Stimulated activated naive CD8-positive, alpha-beta T cell treated with anti-CD3 and anti-CD28 coated beads, Interleukin-15, amount 100 ng/mL, for 72 hours (primary cell): ENCODE results near the gene PRDM7.

Source experiments
- ATAC-seq: fragments of 150-1000 bp; cut with Tn5 transposase; 2 replicates; pipeline ENCODE4 v1.10.0; 2021; ENCODE audit warnings: mild to moderate bottlenecking, moderate library complexity
- DNase-seq, 2 donors: peaks; one replicate each; pipeline ENCODE4 v3.0.0; 2021 to 2022
- H3K27ac Mint-ChIP-seq, 2 donors: one replicate each; pipeline ENCODE4 v1.8.0; 2022; ENCODE audit warnings: mild to moderate bottlenecking in 2 of 2, mixed read lengths in 2 of 2, moderate library complexity in 2 of 2
- H3K27me3 Mint-ChIP-seq: one replicate; pipeline ENCODE4 v1.8.0; 2022; ENCODE audit warnings: mixed read lengths
- H3K4me1 Mint-ChIP-seq: one replicate; pipeline ENCODE4 v1.8.0; 2022; ENCODE audit warnings: mild to moderate bottlenecking, mixed read lengths
- H3K4me3 Mint-ChIP-seq, 2 donors: one replicate each; pipeline ENCODE4 v1.8.0; 2022; ENCODE audit warnings: mild to moderate bottlenecking in 2 of 2, mixed read lengths in 2 of 2, moderate library complexity in 1 of 2
- H3K9me3 Mint-ChIP-seq, 2 donors: one replicate each; pipeline ENCODE4 v1.8.0; 2022; ENCODE audit warnings: mixed read lengths in 2 of 2

The PRDM7 gene

DNA sequence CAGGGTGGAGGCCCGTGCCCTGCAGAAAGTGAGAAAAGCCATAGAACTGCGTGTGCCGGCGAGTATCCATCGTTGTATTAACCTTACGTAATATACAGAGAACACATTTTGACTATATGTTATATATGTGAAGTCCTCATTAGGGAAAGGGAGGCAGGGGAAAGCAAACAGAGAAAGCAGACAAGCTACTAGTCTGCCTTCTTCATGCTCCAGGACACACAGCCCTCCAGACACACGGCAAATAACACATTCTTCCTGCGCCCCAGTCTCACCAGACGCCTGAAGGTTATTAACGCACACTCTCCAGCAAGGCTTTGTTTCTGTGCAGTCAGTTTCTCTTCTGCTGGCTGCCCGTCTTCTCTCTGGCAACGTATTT lies 28.8 kb downstream of the PRDM7 start:
- no peak for ATAC-seq
- H3K4me1 Mint-ChIP-seq = peaks cover 10% of the 10 kb centered on the region
- H3K27ac Mint-ChIP-seq = no peak overlapping the region
- H3K27me3 Mint-ChIP-seq = peaks cover 19% of the 10 kb centered on the region
- peak overlapping the region in 1 of 2 donors; percentile 57 for H3K4me3 Mint-ChIP-seq
- no peak for DNase-seq
- H3K9me3 Mint-ChIP-seq = peaks cover 5 to 6% of the 10 kb centered on the region in 2 donors

DNA sequence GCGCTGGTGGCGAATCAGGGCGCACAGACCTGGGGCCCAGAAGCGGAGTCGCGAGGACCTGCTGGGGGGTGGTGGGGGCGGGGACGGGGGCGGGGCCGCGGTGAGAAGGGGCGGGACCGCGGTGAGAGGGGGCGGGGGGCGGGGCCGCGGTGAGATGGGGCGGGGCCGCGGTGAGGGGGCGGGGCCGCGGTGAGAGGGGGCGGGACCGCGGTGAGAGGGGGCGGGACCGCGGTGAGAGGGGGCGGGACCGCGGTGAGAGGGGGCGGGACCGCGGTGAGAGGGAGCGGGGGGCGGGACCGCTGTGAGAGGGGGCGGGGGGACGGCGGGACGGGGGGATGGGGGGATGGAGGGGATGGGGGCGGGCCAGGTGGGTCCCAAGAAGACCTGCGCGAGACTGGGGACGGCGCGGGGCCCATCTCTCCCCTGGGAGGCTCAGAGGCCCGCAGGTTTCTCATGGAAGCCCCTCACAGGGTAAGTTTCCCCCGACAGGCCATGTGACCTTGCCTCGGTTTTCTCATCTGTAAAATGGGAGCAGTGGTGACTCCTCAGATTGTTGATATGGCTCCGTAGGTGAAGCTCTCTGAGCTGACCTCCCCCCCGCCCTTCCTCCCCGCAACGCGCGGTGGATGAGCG lies 29.3 kb downstream of the PRDM7 start:
- peaks cover 10% of the 10 kb centered on the region for H3K4me1 Mint-ChIP-seq
- peaks cover 0 to 1% of the 10 kb centered on the region in 2 donors for H3K9me3 Mint-ChIP-seq
- no peak overlapping the region for H3K27ac Mint-ChIP-seq
- DNase-seq (no peak), ATAC-seq (peak; percentile 43)
- H3K4me3 Mint-ChIP-seq = peak overlapping the region in 1 of 2 donors; percentile 57
- peaks cover 19% of the 10 kb centered on the region for H3K27me3 Mint-ChIP-seq

DNA sequence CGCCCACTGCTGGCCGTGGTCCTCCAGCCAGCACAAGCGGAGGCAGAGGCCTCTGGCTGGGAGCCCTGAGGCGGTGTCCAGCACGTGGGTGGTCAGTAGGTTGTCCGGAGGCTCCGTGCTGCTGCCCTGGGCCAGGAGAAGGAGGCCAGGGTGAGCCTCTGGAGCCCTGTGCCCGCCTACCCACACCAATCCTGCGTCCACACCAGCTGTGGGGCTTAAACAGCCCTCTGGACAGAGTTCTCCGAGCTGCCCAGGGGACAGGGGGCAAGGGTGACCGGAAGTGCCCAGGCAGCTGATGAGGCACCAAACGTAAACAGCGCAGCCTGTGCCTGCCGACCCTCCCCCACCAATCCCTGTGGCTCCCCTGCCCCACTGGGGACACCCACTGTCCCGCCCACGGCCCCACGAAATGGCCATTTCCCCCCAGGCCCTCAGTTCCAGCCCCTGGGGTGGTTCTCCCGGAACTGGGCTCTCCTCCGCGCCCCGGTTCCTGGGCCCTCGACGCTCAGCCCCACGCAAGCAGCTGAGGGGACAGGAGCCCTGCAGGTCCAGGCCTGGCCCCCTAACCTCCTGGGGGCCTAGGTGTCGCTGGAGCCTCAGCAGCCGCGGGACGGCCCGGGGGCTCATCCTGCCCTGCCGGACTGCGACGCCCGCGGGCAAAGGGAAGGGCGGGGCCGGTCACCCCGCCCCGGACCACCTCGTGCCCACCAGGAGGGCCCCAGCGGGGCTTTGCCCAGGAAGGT lies 30.0 kb downstream of the PRDM7 start:
- Mint-ChIP-seq H3K4me3 (peak overlapping the region in 1 of 2 donors; percentile 60), H3K27ac (no peak overlapping the region), H3K27me3 (peaks cover 19% of the 10 kb centered on the region), H3K9me3 (no peaks in the 10 kb centered on the region), H3K4me1 (peaks cover 10% of the 10 kb centered on the region)
- ATAC-seq = peak; percentile 23
- no peak for DNase-seq

DNA sequence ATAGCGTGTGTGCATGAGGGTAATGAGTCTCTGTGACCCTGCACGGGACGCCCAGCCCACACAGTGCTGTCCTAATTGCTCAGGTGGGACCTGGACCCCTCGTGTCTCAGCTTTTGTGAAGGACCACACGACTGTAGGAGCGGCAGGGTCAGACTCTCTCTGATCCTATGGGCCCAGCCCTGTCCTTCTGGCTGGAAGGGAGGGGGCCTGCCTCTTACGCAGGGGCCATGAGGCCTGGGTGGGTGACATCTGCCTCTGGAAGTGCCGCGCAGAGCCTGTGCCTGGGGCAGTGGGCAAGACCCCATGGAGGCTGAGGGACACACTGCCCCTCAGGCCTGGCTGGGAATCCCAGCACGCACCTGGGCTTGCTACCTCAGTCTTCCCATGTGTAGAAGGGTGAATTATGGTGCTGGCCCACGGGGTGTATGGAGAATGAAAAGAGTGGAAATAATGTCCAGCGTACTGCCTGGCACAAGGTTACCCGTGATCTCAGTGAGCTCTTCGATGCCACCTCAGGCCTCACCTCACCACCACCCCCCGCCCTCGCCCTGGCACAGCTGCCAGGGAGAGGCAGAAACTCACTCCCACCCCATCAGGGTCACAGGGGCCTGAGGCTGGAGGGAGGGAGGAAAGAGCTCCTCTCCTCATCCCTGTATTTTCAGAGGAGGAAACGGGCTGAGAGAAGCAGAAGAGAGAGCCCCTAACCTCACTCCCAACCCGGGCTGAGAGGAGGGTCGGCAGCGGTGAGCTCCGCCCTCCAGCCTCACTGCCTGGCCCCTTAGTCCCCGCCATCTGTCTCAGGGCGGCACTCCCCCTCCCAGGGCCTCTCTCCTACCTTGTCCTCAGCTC lies 30.8 kb downstream of the PRDM7 start:
- Mint-ChIP-seq H3K9me3 (no peaks in the 10 kb centered on the region), H3K27me3 (peaks cover 19% of the 10 kb centered on the region), H3K4me3 (peak overlapping the region; percentile 29 to 60), H3K4me1 (peaks cover 10% of the 10 kb centered on the region), H3K27ac (peak overlapping the region in 1 of 2 donors; percentile 67)
- no peak for DNase-seq
- ATAC-seq = peak; percentile 26

DNA sequence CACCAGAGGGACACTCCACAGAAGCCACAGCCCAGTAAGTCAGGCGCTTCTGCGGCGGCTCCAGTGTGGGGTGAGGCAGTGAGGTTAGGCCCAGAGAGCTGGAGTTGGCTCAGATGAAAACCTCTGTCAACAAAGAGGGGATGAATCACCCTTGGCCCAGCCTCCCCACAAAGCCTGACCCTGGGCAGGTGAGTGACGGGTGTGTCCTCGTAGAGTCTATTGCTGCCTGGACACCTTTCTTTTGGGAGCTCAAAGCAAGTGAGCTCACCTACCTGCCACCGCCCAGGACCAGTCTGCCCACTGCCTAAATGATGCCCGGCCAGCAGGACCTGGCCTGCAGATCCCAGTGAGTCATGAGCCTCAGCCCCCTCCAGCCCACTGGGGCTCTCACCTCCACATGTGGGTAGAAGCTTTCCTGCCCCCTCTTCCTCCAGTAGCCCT lies 33.0 kb downstream of the PRDM7 start:
- DNase-seq (no peak), ATAC-seq (no peak)
- H3K9me3 Mint-ChIP-seq = no peaks in the 10 kb centered on the region
- peaks cover 10% of the 10 kb centered on the region for H3K4me1 Mint-ChIP-seq
- H3K27ac Mint-ChIP-seq = no peak overlapping the region
- peaks cover 19% of the 10 kb centered on the region for H3K27me3 Mint-ChIP-seq
- no peak overlapping the region for H3K4me3 Mint-ChIP-seq

DNA sequence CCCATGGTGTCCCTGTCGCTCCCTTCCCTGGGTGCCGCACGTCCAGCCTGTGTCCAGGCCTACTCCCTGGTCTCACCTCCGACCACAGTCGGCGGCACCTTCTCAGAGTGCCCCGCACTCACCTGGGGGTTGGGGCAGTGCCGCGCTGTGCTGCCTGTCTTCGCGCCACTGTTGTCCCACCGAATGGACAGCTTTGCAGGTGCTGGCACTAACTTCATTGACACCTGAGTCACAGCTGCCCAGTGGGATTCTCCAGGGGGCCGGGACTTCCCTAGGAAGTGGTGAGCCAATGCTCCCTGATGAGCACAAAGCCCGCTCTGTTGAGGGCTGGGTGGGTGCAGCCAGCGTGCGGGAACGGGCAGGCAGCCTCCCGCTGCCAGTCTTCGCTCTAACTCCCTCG lies 33.6 kb downstream of the PRDM7 start:
- Mint-ChIP-seq H3K27ac (no peak overlapping the region), H3K27me3 (peaks cover 19% of the 10 kb centered on the region), H3K9me3 (no peaks in the 10 kb centered on the region), H3K4me1 (peaks cover 10% of the 10 kb centered on the region), H3K4me3 (no peak overlapping the region)
- ATAC-seq = no peak
- no peak for DNase-seq

DNA sequence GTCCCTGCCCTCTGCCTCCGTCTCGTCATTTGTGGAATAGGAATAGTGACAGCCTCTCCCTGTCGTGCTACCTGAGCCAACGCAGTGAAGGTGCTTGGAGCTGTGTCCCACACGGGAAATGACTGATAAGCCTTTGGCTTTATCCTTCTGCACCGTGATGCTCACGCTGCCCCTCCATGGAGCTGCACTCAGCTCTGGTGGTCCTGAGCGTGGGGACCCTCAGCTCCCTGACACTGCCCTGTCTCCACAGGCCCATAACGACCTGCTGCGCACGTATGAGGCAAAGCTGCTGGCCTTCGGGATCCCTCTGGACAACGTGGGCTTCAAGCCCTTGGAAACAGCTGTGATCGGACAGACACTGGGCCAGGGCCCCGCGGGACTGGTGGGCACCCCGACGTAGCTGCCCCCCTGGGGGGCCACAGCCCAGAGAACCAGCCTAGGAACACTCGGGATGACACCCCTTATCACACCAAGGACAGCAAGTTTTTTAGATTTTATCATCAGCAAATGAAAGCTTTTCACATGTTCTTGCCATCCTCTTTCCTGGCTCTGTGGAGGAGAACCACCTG lies 34.1 kb downstream of the PRDM7 start:
- H3K9me3 Mint-ChIP-seq = no peaks in the 10 kb centered on the region
- peaks cover 19% of the 10 kb centered on the region for H3K27me3 Mint-ChIP-seq
- no peak for DNase-seq

DNA sequence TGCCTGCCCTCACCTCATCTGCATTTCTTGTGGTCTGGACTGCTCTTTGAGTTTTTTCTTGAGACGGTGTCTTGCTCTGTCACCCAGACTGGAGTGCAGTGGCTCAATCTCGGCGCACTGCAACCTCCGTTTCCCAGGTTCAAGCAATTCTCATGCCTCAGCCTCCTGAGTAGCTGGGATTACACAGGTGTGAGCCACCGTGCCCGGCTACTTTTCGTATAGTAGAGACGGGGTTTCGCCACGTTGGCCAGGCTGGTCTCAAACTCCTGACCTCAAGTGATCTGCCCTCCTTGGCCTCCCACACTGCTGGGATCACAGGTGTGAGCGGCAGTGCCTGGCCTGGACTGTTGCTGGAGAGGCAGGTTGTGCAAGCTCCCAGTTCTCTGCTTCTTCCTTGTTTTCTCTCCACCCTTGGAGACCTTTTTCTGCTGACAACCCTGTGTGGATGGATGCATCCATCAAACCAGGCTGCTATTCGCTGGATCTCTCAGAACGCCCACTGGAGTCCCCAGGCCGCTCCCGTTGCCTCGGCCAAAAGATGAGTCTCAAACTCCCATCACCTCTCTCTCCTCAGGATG lies 35.1 kb downstream of the PRDM7 start:
- Mint-ChIP-seq H3K27me3 (peaks cover 18% of the 10 kb centered on the region), H3K9me3 (no peaks in the 10 kb centered on the region), H3K4me3 (no peak overlapping the region), H3K4me1 (peaks cover 9% of the 10 kb centered on the region), H3K27ac (no peak overlapping the region)
- no peak for ATAC-seq
- no peak for DNase-seq

More for the DNA sequence above, 34.1 kb downstream of the PRDM7 start:
- Mint-ChIP-seq H3K4me1 (peaks cover 10% of the 10 kb centered on the region), H3K4me3 (no peak overlapping the region), H3K27ac (no peak overlapping the region)
- no peak for ATAC-seq

DNA sequence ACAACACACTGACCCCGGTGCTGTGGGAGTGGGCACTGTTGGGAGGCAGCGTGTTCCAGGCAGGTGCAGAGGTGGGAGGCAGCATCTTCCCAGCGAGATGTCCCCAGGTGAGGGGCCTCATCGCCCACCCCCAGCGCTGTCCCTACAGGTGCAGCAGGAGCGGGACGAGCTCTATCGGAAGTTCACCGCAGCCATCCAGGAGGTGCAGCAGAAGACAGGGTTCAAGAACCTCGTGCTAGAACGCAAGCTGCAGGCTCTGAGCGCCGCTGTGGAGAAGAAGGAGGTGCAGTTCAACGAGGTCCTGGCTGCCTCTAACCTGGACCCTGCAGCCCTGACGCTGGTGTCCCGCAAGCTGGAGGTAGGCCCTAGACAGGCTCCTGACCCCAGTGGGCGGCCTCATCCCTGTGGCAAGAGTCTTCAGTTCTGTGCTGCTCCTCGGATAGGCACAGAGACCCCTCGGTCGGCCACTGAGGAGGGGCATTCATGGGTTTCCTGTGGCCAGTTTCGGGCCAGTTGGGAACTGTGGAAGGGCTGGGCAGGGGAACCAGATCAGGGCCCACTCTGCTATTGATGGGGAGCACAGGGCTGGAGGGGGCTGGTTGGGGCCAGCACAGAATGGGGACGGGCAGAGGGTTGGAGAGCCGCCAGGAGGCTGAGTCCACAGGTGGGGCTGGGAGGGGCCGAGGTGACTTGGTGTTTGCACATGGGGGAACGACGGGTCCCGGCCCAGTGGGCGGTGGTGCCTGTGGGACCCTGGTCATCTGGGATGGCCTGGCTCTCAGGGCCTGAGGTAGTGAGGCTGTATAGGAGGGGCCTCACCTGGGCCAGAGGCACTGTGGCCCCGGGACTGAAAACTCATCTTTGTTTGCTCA lies 36.7 kb downstream of the PRDM7 start:
- Mint-ChIP-seq H3K9me3 (no peaks in the 10 kb centered on the region), H3K27ac (no peak overlapping the region), H3K4me3 (no peak overlapping the region), H3K4me1 (no peaks in the 10 kb centered on the region), H3K27me3 (peaks cover 2% of the 10 kb centered on the region)
- DNase-seq = no peak
- ATAC-seq = no peak

DNA sequence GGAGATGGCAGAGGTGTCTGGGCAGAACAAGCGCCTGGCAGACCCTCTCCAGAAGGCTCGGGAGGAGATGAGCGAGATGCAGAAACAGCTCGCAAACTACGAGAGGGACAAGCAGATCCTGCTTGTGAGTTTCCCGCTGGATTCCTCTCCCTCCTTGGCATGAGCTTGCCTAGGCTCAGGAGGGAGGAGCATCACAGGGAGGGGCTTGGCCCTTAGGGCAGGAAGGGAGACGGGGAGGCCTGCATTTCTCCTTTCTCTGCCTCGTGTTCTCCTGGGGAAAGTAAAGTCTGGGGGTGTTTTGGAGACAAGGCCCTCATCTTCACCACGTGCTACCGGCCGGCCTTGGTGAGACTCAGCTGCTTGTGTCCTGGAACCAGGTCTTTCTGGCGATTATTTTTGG lies 39.9 kb downstream of the PRDM7 start:
- Mint-ChIP-seq H3K27ac (peak overlapping the region in 1 of 2 donors; percentile 22), H3K9me3 (peaks cover 0 to 2% of the 10 kb centered on the region in 2 donors), H3K4me1 (no peaks in the 10 kb centered on the region), H3K4me3 (no peak overlapping the region), H3K27me3 (no peaks in the 10 kb centered on the region)
- no peak for ATAC-seq
- no peak for DNase-seq

DNA sequence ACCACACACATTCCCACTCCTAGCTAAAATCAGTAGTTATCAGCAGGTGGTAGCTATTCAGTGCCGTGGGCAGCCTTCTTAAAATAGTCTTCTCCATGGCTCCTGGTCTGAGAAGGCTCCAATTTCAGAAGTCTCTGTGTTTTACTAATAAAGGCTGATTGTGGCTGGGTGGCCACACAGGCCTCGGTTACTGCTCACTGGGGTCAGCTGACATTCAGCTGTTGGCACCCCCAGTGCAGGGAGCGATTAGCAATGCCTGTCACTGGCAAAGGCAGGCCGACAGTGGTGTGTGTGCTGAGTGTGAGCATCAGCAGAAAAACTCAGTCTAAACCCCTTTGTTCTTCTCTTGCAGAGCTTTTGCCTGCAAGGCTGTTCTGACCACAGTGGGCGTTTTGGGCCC lies 41.2 kb downstream of the PRDM7 start:
- H3K9me3 Mint-ChIP-seq = peaks cover 6 to 12% of the 10 kb centered on the region in 2 donors
- no peaks in the 10 kb centered on the region for H3K27me3 Mint-ChIP-seq
- DNase-seq (no peak), ATAC-seq (no peak)
- H3K4me3 Mint-ChIP-seq = no peak overlapping the region
- peaks cover 5% of the 10 kb centered on the region for H3K4me1 Mint-ChIP-seq
- no peak overlapping the region for H3K27ac Mint-ChIP-seq

DNA sequence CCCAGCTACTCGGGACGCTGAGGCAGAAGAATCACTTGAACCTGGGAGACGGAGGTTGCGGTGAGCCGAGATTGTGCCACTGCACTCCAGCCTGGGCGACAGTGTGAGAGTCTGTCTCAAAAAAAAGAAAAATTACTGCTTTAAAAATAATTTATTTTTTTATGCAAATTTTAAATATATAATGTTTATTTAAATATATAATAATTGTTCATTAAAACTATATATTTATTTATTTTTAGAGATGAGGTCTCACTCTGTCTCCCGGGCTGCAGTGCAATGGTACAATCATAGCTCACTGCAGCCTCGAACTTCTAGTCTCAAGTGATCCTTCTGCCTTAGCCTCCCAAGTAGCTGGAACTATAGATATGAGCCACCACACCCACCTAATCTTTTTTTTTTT lies 42.6 kb downstream of the PRDM7 start:
- no peaks in the 10 kb centered on the region for H3K27me3 Mint-ChIP-seq
- no peak overlapping the region for H3K4me3 Mint-ChIP-seq
- H3K27ac Mint-ChIP-seq = no peak overlapping the region
- DNase-seq (no peak), ATAC-seq (no peak)
- peaks cover 6 to 12% of the 10 kb centered on the region in 2 donors for H3K9me3 Mint-ChIP-seq
- peaks cover 5% of the 10 kb centered on the region for H3K4me1 Mint-ChIP-seq

DNA sequence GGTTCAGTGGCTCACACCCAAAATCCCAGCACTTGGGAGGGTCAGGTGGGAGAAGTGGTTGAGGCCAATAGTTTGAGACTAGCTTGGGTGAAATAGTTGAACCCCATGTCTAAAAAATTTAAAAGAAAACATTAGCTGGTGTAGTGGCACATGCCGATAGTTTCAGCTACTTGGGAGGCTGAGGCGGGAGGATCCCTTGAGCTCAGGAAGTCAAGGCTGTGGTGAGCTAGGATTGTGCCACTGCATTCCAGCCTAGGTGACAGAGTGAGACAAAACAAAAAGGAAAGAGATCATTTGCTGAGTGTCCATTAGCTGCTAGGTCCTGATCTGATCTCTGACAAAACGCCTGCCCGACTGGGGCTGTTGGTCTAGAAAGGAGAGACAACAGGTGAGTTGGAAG lies 43.7 kb downstream of the PRDM7 start:
- DNase-seq (no peak), ATAC-seq (no peak)
- Mint-ChIP-seq H3K9me3 (peaks cover 6 to 12% of the 10 kb centered on the region in 2 donors), H3K27ac (no peak overlapping the region), H3K4me3 (no peak overlapping the region), H3K27me3 (no peaks in the 10 kb centered on the region), H3K4me1 (peaks cover 5% of the 10 kb centered on the region)

DNA sequence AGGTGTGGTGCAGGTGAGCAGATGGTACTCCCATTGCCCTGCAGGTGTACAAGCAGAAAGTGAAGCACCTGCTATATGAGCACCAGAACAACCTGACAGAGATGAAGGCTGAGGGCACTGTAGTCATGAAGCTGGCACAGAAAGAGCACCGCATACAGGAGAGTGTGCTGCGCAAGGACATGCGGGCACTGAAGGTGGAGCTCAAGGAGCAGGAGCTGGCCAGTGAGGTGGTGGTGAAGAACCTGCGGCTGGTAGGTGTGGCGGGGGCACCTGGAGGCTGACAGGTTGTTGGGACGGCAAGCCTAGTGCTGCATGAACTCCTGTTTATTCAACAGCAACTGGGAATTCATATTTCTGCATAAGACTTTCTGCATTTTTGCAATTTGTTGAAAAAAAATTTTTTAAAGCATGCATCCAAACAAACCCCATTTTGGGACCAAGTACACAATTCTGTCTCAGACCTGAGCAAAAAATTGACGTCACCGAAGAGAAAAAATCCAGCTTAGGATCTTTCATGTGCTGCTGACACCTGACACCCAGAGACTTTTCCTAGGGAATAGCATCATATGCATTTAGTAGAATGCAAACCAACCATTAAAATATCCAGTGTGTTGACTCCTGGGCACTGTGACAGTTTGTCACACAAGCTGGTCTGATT lies 44.3 kb downstream of the PRDM7 start:
- peaks cover 6 to 12% of the 10 kb centered on the region in 2 donors for H3K9me3 Mint-ChIP-seq
- peaks cover 5% of the 10 kb centered on the region for H3K4me1 Mint-ChIP-seq
- H3K27ac Mint-ChIP-seq = peak overlapping the region in 1 of 2 donors; percentile 98
- no peak overlapping the region for H3K4me3 Mint-ChIP-seq
- no peaks in the 10 kb centered on the region for H3K27me3 Mint-ChIP-seq
- no peak for ATAC-seq
- no peak for DNase-seq
